Measurements from ENCODE around the gene BACE1-AS. TPM values are rescaled to one million over a fixed set of nuclear protein-coding genes. Genes with fewer than 3 reads are reported as not detected.

BACE1-AS gene
- total RNA-seq, 2 experiments from 2014 or later: 4.5 to 5.1 TPM

Other genes starting within 250 kb of the BACE1-AS start
- 10 to 100 TPM; 31.0 to 38.3 TPM for gene SIK3, start 192.9 kb upstream of the BACE1-AS start, total RNA-seq
- gene PAFAH1B2, start 147.1 kb upstream of the BACE1-AS start, total RNA-seq: 10 to 100 TPM; 54.5 to 66.4 TPM
- 10 to 100 TPM; 18.9 to 21.3 TPM for gene SIDT2, start 112.6 kb upstream of the BACE1-AS start, total RNA-seq
- 1 to 10 TPM; 2.3 to 2.7 TPM for gene TAGLN, start 92.0 kb upstream of the BACE1-AS start, total RNA-seq
- 100 to 1,000 TPM; 121 to 140 TPM for gene PCSK7, start 59.3 kb upstream of the BACE1-AS start, total RNA-seq
- 10 to 100 TPM; 18.5 to 20.5 TPM for gene RNF214, start 58.7 kb upstream of the BACE1-AS start, total RNA-seq
- gene BACE1, start 24.9 kb downstream of the BACE1-AS start, total RNA-seq: 1 to 10 TPM in 1 of 2 experiments, under 1 TPM in 1; 0.79 to 1.7 TPM
- gene CEP164, start 36.5 kb downstream of the BACE1-AS start, total RNA-seq: 10 to 100 TPM; 36.0 to 38.6 TPM

Measured in activated CD8-positive, alpha-beta memory T cell treated with anti-CD3 and anti-CD28 coated beads, Interleukin-2, amount 10 ng/mL, durations not matched to agents 7 days and 5 days (primary cell).